Measurements from ENCODE around the gene NEMP2. TPM values are rescaled to one million over a fixed set of nuclear protein-coding genes. Genes with fewer than 3 reads are reported as not detected.

NEMP2 gene
- total RNA-seq, 1 donor, result 5.6 TPM

DNA sequence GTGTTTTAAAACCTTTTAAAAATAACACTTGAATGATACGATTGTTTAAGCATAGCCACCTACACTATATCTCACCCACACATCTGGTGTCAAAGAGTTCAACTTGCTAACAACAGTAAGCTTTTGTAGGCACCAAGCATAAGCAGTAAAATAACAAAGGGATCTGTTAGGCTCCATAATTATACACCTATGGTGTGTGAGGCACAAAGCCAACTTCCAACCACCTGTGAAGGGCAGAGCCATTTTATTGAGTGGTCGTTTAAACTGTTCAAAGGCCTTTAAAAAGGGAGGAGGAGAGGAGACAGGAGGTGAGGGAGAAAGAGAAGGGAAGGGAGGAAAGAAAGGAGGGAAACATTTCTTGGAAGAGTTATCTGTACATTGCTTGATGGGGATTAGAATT lies 27.9 kb downstream of the NEMP2 start:
- no peak for DNase-seq (ENCODE audit: low read depth)
- H3K4me3 ChIP-seq (ENCODE audit: low read depth, low read length), result no peak overlapping the region
- TF ChIP-seq, protein P1, sequence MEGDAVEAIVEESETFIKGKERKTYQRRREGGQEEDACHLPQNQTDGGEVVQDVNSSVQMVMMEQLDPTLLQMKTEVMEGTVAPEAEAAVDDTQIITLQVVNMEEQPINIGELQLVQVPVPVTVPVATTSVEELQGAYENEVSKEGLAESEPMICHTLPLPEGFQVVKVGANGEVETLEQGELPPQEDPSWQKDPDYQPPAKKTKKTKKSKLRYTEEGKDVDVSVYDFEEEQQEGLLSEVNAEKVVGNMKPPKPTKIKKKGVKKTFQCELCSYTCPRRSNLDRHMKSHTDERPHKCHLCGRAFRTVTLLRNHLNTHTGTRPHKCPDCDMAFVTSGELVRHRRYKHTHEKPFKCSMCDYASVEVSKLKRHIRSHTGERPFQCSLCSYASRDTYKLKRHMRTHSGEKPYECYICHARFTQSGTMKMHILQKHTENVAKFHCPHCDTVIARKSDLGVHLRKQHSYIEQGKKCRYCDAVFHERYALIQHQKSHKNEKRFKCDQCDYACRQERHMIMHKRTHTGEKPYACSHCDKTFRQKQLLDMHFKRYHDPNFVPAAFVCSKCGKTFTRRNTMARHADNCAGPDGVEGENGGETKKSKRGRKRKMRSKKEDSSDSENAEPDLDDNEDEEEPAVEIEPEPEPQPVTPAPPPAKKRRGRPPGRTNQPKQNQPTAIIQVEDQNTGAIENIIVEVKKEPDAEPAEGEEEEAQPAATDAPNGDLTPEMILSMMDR (IDR thresholded peaks at IDR 0.05; ENCODE audit: insufficient read depth, low read depth, low read length), result no peak

DNA sequence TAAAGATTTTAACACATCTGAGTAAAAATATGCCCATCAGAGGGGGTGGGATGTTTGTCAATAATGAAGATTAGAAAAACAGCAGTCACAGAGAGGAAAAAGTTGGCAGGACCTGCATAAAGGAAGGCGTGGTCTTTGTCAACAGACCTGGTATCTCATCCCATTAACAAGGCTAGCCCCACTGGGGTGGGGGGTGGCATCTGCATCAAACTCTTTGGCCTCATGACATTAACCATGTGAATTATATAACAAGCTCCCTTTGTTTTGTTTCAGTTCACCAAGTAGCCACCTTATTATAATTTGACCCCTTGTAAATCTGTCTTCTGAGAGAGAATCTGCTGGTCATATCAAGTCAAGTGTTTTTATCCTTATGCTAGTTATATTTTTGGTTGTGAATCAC lies 28.8 kb downstream of the NEMP2 start:
- H3K4me3 ChIP-seq (ENCODE audit: low read depth, low read length), result no peak overlapping the region
- DNase-seq (ENCODE audit: low read depth), result no peak
- TF ChIP-seq, protein P1 (IDR thresholded peaks at IDR 0.05; ENCODE audit: insufficient read depth, low read depth, low read length), result no peak

DNA sequence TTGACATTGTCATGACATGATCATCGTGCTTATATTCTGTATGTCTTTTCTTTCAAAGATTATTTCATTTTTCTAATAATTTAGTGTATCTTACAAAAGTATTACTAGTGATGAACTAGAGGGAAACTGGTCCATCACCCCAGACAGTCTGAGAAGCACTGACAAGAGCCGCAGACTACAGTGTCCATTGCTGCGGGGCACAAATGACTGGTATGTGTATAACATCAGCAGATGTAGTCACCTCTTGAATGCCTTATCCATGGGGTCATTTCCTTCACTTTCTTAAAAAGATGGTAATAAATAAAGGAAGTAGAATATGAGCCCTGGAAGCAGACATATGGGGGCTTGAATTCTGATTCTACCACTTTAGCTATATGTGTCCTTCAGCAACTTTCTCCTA lies 29.6 kb downstream of the NEMP2 start:
- no peak overlapping the region for H3K4me3 ChIP-seq (ENCODE audit: low read depth, low read length)
- no peak for DNase-seq (ENCODE audit: low read depth)
- TF ChIP-seq, protein P1 (IDR thresholded peaks at IDR 0.05; ENCODE audit: insufficient read depth, low read depth, low read length), result no peak

DNA sequence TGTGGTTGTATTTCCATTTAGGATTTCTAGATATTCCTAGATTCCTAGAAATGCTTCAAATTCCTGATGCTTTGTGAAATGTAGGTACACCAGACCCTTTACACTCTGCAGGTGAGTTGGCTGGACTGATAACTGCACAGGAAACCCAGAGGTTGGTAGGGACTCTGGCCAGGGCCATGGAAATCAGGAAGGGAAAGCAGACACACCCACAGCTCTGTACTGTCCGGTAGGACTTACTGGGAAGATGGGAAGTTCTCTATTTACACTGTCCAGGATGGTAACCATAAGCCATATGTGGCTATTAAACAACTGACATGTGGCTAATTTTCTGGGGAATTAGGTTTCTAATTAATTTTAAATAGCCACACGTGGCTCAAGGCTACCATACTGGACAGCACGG lies 31.4 kb downstream of the NEMP2 start:
- DNase-seq (ENCODE audit: low read depth), result no peak
- TF ChIP-seq, protein P1 (IDR thresholded peaks at IDR 0.05; ENCODE audit: insufficient read depth, low read depth, low read length), result no peak
- H3K4me3 ChIP-seq (ENCODE audit: low read depth, low read length), result no peak overlapping the region

DNA sequence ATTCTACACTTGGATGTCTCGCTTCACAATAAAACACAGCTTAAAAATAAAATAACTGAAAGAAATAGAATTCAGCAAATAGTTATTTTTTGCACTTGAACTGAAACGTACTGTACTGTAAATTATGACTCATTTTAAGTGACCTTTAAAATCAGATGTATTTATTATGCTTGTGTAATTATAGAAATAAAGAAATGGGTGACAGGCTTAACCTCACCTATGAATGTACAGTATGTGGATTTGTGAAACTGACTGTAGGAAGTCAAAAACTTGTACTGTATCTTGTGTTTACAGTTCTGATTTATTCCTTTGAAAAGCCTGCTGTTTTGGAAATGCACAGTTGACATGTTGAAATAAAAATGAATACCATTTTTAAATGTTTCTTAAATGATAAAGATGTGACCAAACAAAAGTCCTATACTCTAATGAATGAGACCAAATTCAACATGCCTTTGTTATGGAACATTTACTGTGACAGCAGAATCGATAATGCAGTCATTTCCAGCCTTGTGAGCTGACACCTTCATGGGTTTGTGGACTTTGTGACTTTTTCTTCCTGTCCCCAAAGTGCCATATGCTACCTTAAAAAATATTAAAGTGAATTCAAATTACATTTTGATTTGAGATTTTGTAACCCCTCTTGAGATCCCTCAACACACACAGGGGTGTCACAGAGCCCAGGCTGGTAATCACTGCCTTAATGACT lies 32.7 kb downstream of the NEMP2 start:
- H3K4me3 ChIP-seq (ENCODE audit: low read depth, low read length), result no peak overlapping the region
- DNase-seq (ENCODE audit: low read depth), result no peak
- TF ChIP-seq, protein P1 (IDR thresholded peaks at IDR 0.05; ENCODE audit: insufficient read depth, low read depth, low read length), result no peak

DNA sequence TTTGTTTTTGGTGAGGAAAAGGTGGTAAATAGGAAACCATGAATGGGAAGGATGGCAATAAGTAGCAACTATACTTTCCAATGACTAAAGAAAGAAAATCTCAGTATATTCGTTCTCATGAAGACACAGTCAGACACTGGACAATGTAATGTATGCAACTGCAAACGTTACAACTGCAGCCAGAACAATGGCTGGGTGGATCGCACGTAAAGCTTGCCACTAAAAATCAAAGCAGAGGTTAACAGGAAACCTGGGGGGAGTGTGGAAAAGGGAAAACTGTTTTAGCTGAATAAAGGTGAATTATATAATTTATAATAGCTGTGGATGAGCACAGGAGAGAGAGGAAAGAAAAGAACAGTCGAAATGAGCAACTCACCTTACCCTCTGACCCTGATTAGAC lies 33.3 kb downstream of the NEMP2 start:
- TF ChIP-seq, protein P1 (IDR thresholded peaks at IDR 0.05; ENCODE audit: insufficient read depth, low read depth, low read length), result no peak
- DNase-seq (ENCODE audit: low read depth), result no peak
- H3K4me3 ChIP-seq (ENCODE audit: low read depth, low read length), result no peak overlapping the region

DNA sequence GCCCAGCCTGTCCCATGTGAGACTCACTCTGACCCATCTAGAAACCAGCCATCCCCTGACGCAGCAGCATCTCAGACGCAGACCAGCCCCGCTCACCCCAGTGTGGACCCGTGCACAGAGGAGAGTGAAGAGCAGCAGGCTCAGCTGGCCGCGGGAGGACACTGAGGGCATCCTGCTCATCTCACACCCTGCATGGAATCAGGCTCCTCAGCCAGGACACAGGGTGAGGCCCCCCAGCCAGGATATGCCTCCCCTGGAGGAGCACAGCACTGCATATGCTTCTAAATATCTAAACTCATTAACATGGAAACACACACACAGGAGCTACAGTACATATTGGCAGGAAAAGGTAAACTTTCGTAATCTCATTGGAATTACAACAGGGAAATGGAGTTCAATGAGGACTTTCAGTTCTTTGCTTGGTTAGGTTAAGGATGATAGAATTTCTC lies 34.4 kb downstream of the NEMP2 start:
- TF ChIP-seq, protein P1 (IDR thresholded peaks at IDR 0.05; ENCODE audit: insufficient read depth, low read depth, low read length), result no peak
- DNase-seq (ENCODE audit: low read depth), result no peak
- no peak overlapping the region for H3K4me3 ChIP-seq (ENCODE audit: low read depth, low read length)

All from fibroblast of villous mesenchyme (primary cell).